ENCODE data around the gene NEUROD2.

The NEUROD2 gene

DNA sequence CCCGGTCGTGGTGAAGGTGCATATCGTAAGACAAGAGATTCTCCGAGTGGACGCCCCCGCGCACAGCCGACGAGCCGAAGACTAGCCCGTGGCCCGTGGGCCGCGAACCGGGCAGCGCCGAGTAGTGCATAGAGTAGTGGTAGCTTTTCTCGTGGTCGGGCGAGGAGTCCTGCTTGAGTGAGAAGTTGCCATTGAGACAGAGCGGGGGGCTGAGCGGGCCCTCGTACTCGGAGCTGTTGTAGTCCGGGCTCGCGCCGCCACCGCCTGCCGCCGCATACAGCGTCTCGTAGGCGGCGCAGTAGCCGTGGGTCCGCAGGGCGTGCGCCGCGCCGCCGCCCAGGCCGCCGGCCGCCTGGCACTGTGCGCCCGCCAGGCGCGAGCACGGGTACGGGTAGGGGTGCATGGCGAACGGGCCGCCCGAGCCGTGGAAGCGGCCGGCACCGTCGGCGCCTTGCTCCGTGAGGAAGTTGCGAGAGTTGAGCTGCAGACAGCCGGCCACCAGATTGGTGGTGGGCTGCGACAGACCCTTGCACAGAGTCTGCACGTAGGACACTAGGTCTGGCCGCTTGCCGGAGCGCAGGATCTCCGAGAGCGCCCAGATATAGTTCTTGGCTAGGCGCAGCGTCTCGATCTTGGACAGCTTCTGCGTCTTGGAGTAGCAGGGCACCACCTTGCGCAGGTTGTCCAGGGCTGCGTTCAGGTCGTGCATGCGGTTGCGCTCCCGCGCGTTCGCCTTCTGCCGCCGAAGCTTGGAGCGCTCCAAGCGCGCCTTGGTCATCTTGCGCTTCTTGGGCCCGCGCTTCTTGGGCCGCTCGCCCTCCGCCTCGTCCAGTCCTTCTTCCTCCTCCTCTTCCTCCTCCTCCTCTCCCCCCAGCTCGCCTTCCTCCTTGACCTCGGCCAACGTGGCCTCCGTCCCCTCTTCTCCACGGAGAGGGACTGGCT, 2.0 kb downstream of the NEUROD2 start (continued):
- TF ChIP-seq ZNF138 (tag by site-specific recombination; IDR thresholded peaks at IDR 0.05; ENCODE audit: borderline replicate concordance) (no peak), ZNF175 (tag by site-specific recombination; IDR thresholded peaks at IDR 0.05) (no peak), KLF7 (tag by site-specific recombination; IDR thresholded peaks at IDR 0.05; ENCODE audit: borderline replicate concordance) (no peak), ZNF354C (tag by site-specific recombination; IDR thresholded peaks at IDR 0.05; ENCODE audit: borderline replicate concordance, low read depth) (no peak), ZEB2 (tag by site-specific recombination; IDR thresholded peaks at IDR 0.05) (0 out of 2 replicates have a peak, but pooled peaks have one; percentile 53), KLF8 (tag by site-specific recombination; IDR thresholded peaks at IDR 0.05) (no peak), ZNF777 (tag by site-specific recombination; IDR thresholded peaks at IDR 0.05; ENCODE audit: borderline replicate concordance) (0 out of 2 replicates have a peak, but pooled peaks have one; percentile 39), ZBTB8A (tag by site-specific recombination; IDR thresholded peaks at IDR 0.05) (peak; percentile 31; the same call in 1 of the 2 replicates), ZNF558 (tag by site-specific recombination; IDR thresholded peaks at IDR 0.05) (no peak), ZNF426 (tag by site-specific recombination; IDR thresholded peaks at IDR 0.05) (no peak), ZNF223 (tag by site-specific recombination; IDR thresholded peaks at IDR 0.05) (no peak), TRIM28 (IDR thresholded peaks at IDR 0.05; ENCODE audit: borderline replicate concordance, low read length) (no peak), MYNN (tag by site-specific recombination; IDR thresholded peaks at IDR 0.05; ENCODE audit: borderline replicate concordance) (no peak), ZNF133 (tag by site-specific recombination; IDR thresholded peaks at IDR 0.05) (no peak), ZNF560 (tag by site-specific recombination; IDR thresholded peaks at IDR 0.05; ENCODE audit: borderline replicate concordance) (no peak), ZFHX2 (tag by site-specific recombination; conservative IDR thresholded peaks at IDR 0.05) (peak; percentile 68; the same call in 1 of the 2 replicates), ZNF157 (tag by site-specific recombination; IDR thresholded peaks at IDR 0.05) (no peak), ZNF707 (tag by site-specific recombination; IDR thresholded peaks at IDR 0.05) (no peak), GLI2 (tag by site-specific recombination; IDR thresholded peaks at IDR 0.05; ENCODE audit: borderline replicate concordance, low read depth) (no peak), ZNF416 (tag by site-specific recombination; IDR thresholded peaks at IDR 0.05) (no peak), SP7 (tag by site-specific recombination; IDR thresholded peaks at IDR 0.05) (no peak), BCL11B (tag by site-specific recombination; IDR thresholded peaks at IDR 0.05; ENCODE audit: low read depth) (no peak), HOXD13 (CRISPR knock-in tag; IDR thresholded peaks at IDR 0.05; ENCODE audit: borderline replicate concordance) (0 out of 2 replicates have a peak, but pooled peaks have one; percentile 36), ZBTB7A (tag by site-specific recombination; IDR thresholded peaks at IDR 0.05; ENCODE audit: low read depth) (no peak), ZNF776 (tag by site-specific recombination; IDR thresholded peaks at IDR 0.05; ENCODE audit: borderline replicate concordance) (no peak)
- TF ChIP-seq, protein P1, sequence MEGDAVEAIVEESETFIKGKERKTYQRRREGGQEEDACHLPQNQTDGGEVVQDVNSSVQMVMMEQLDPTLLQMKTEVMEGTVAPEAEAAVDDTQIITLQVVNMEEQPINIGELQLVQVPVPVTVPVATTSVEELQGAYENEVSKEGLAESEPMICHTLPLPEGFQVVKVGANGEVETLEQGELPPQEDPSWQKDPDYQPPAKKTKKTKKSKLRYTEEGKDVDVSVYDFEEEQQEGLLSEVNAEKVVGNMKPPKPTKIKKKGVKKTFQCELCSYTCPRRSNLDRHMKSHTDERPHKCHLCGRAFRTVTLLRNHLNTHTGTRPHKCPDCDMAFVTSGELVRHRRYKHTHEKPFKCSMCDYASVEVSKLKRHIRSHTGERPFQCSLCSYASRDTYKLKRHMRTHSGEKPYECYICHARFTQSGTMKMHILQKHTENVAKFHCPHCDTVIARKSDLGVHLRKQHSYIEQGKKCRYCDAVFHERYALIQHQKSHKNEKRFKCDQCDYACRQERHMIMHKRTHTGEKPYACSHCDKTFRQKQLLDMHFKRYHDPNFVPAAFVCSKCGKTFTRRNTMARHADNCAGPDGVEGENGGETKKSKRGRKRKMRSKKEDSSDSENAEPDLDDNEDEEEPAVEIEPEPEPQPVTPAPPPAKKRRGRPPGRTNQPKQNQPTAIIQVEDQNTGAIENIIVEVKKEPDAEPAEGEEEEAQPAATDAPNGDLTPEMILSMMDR (tag by site-specific recombination; IDR thresholded peaks at IDR 0.05): no peak
- TF ChIP-seq, protein P2, sequence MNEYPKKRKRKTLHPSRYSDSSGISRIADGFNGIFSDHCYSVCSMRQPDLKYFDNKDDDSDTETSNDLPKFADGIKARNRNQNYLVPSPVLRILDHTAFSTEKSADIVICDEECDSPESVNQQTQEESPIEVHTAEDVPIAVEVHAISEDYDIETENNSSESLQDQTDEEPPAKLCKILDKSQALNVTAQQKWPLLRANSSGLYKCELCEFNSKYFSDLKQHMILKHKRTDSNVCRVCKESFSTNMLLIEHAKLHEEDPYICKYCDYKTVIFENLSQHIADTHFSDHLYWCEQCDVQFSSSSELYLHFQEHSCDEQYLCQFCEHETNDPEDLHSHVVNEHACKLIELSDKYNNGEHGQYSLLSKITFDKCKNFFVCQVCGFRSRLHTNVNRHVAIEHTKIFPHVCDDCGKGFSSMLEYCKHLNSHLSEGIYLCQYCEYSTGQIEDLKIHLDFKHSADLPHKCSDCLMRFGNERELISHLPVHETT (tag by site-specific recombination; IDR thresholded peaks at IDR 0.05): no peak
- TF ChIP-seq, protein P3, sequence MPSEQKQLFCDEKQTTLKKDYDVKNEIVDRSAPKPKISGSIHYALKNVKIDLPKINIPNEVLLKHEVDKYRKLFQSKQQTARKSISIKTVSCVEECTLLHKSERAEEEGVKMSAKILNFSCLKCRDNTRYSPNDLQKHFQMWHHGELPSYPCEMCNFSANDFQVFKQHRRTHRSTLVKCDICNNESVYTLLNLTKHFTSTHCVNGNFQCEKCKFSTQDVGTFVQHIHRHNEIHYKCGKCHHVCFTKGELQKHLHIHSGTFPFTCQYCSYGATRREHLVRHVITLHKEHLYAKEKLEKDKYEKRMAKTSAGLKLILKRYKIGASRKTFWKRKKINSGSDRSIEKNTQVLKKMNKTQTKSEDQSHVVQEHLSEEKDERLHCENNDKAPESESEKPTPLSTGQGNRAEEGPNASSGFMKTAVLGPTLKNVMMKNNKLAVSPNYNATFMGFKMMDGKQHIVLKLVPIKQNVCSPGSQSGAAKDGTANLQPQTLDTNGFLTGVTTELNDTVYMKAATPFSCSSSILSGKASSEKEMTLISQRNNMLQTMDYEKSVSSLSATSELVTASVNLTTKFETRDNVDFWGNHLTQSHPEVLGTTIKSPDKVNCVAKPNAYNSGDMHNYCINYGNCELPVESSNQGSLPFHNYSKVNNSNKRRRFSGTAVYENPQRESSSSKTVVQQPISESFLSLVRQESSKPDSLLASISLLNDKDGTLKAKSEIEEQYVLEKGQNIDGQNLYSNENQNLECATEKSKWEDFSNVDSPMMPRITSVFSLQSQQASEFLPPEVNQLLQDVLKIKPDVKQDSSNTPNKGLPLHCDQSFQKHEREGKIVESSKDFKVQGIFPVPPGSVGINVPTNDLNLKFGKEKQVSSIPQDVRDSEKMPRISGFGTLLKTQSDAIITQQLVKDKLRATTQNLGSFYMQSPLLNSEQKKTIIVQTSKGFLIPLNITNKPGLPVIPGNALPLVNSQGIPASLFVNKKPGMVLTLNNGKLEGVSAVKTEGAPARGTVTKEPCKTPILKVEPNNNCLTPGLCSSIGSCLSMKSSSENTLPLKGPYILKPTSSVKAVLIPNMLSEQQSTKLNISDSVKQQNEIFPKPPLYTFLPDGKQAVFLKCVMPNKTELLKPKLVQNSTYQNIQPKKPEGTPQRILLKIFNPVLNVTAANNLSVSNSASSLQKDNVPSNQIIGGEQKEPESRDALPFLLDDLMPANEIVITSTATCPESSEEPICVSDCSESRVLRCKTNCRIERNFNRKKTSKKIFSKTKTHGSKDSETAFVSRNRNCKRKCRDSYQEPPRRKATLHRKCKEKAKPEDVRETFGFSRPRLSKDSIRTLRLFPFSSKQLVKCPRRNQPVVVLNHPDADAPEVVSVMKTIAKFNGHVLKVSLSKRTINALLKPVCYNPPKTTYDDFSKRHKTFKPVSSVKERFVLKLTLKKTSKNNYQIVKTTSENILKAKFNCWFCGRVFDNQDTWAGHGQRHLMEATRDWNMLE (tag by site-specific recombination; conservative IDR thresholded peaks at IDR 0.05; ENCODE audit: low read depth): no peak

Measured in HEK293 (cell line).